ENCODE results near the gene TTLL8.

DNA sequence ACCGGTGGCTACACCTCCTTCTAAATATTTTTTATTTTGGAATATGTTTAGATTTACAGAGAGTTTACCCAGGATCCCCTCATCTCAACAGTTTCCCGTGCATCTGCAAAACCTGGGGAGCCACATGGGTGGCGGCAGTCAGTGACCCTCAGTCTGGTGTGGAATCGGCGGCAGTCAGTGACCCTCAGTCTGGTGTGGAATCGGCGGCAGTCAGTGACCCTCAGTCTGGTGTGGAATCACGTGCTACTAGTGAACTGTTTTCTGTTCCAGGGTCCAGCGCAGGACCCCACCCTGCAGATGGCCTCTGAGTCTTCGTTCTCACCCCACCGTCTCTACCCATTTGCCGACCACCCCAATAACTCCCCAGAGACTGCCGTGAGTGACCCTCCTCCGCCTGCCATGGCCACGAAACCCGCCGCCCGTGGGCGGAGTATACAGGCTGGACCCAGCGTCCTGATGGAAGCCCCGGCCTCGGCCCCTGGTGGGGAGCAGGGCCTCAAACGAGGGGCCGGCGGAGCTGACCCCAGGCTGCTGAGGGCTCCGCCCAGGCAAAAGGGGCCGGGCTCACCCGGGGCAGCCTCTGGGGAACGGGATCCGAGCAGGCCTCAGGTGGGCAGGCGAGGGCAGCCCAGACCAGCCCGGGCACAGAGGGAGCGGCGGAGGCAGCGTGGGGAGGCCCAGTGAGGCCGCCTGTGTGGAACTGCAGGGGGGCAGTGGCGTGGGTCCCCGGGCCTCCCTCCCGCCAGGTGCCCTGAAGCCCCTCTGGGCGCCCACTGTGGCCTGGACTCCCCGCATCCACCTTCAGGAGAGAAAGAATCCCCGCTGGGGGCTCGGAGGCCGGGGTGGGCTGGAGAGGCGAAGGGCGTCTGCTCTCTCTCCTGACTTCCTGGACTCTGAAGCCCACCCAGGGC, 48.1 kb downstream of the TTLL8 start:
- TF ChIP-seq, protein P1, sequence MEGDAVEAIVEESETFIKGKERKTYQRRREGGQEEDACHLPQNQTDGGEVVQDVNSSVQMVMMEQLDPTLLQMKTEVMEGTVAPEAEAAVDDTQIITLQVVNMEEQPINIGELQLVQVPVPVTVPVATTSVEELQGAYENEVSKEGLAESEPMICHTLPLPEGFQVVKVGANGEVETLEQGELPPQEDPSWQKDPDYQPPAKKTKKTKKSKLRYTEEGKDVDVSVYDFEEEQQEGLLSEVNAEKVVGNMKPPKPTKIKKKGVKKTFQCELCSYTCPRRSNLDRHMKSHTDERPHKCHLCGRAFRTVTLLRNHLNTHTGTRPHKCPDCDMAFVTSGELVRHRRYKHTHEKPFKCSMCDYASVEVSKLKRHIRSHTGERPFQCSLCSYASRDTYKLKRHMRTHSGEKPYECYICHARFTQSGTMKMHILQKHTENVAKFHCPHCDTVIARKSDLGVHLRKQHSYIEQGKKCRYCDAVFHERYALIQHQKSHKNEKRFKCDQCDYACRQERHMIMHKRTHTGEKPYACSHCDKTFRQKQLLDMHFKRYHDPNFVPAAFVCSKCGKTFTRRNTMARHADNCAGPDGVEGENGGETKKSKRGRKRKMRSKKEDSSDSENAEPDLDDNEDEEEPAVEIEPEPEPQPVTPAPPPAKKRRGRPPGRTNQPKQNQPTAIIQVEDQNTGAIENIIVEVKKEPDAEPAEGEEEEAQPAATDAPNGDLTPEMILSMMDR (IDR thresholded peaks at IDR 0.05; ENCODE audit: control extremely low read depth in 1 of 3, insufficient read depth in 1 of 3, low read depth in 1 of 3, low read length in 3 of 3) = no peak
- no peak for TF ChIP-seq RFX5 (IDR thresholded peaks at IDR 0.05; ENCODE audit: borderline replicate concordance, low read depth, low read length)
- no peak for TF ChIP-seq KDM4A (IDR thresholded peaks at IDR 0.05; ENCODE audit: low read depth, low read length, severe bottlenecking)

Measured in H1 (cell line).